GM18519 (cell line): ENCODE measurements around the gene E2F3.
"Not testable (repeated sequence)": the region's sequence is repeated elsewhere in the genome, so short reads cannot be mapped to it uniquely, and the experiment has no call there.

ENCODE experiments used
- ATAC-seq: cut with Tn5 transposase; IDR thresholded peaks from one replicate; pipeline ENCODE4 v1.9.1; 2021; ENCODE audit warnings: mild to moderate bottlenecking, moderate library complexity; ENCODE audit not compliant: unreplicated experiment, low FRiP score

Gene E2F3

DNA sequence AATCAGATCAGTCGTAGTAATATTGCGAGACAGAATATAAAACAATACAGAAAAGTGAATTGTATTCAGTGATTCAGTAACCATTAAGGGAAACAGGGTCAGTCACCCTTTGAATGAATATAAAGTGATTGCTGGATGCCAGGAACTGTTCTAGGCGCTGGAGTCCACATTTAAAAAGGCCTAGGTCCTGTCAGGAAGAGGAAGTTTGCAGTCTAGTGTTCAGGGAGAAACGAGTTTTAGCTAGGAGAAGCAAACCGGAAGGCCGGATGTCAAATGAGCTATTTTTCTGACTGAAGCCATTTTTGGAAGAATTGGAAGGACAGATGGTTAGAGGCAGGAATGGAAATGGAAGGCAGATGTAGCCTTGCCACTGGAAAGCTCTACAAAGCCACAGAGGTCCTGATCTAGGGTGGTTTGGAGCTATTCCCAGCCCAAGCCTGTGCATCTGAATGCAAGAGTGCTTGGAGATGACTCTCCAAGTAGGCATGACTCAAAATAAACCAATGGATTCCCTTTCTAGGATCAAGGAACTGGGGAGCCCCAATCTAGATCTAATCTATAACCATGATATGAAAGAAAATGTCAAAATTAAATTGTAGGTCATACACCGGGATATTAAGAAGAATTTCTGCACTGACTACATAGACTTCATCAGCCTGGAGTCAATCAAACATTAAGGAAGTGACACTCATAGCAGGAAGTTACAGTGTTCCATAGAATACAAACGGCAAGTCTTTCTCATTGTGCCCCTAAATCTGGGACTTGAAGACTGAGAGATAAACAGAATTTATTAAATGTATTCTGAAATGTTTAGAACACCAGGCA lies 95.7 kb downstream of the E2F3 start:
- ATAC-seq, result no peak

DNA sequence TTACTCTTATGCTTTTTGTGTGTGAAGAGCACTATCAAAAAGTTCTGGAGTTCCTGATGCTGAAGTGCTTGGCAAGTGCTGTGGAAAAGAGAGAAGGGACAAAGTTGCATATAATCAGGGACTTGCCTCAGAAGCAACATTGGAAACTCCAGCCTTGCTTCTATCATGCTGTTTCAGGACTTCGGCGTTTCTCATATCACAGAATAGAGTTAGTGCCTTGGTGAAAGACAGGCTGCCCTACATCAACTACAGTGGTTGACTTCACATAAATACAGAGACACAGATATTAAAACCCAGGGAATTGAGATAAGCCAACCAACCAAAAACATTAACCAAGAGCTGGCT lies 96.3 kb downstream of the E2F3 start:
- ATAC-seq, result no peak

DNA sequence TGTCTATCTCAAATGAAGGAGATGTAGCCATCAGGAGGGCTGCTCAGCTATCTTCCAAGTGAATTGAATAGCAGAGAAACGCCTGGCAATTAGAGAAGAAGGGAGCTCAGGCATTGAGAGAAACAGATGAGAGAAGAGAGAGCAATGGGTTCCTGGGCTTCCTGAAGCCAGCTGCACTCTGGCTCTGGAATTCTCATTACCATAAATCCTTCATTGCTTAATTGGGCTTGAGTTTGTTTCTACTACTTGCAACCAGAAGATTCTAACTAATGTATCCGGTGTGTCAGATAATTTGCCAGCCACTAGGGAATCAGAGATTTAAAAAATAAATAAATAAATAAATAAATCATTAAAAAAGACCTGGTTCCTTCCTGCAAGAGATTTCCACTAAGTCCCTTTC lies 107.5 kb downstream of the E2F3 start:
- no peak for ATAC-seq

DNA sequence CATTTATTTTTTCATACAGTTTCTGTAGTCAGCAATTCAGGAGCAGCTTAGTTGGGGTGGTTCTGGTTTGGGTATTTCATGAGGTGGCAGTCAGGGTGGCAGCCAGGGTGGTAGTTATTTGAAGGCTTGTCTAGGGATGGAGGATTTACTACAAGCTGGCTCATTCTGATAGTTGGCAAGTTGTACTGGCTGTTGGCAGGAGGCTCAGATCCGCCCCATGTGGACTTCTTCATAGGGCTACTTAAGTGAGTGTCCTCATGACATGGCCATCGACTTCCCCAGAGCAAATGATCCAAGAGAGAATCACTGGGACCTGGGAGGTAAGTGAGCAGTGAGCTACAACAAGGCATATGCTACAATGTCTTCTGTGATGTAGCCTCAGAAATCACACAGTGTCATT lies 110.2 kb downstream of the E2F3 start:
- no peak for ATAC-seq

DNA sequence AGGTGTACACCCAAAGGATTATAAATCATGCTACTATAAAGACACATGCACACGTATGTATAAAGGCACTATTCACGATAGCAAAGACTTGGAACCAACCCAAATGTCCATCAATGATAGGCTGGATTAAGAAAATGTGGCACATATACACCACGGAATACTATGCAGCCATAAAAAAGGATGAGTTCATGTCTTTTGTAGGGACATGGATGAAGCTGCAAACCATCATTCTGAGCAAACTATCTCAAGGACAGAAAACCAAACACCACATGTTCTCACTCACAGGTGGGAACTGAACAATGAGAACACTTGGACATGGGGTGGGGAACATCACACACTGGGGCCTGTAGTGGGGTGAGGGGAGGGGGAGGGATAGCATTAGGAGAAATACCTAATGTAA lies 123.5 kb downstream of the E2F3 start:
- ATAC-seq, result not testable (repeated sequence)

DNA sequence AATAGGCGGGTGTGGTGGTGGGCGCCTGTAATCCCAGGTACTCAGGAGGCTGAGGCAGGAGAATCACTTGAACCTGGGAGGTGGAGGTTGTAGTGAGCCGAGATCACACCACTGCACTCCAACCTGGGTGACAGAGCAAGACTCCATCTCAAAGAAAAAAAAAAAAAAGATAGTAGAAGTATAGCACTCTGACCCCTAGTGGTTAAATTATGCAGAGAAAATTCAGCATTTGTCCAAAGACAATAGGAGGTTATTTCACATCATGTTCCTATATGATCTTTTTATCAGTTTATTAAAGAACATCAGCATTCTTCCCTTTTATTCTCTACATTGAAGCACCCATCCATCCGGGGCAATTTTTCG lies 127.4 kb downstream of the E2F3 start:
- ATAC-seq, result not testable (repeated sequence)

DNA sequence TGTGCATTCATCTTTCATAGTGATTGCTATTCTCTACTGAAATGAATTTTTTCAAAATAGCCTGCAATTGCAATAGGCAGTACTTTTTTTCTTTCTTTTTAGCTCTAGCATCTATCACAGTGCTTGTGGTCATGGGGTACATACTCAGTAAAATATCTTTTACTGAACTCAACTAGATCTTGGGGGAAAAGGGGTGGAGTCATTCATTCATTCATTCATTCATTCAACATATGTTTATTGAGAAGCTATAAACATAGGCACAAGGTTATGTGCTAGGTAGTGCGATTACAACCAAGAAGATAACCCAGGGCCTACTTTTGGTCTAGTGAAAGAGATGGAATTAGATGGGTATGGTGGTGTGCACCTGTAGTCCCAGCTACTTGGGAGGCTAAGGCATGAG lies 131.2 kb downstream of the E2F3 start:
- no peak for ATAC-seq

DNA sequence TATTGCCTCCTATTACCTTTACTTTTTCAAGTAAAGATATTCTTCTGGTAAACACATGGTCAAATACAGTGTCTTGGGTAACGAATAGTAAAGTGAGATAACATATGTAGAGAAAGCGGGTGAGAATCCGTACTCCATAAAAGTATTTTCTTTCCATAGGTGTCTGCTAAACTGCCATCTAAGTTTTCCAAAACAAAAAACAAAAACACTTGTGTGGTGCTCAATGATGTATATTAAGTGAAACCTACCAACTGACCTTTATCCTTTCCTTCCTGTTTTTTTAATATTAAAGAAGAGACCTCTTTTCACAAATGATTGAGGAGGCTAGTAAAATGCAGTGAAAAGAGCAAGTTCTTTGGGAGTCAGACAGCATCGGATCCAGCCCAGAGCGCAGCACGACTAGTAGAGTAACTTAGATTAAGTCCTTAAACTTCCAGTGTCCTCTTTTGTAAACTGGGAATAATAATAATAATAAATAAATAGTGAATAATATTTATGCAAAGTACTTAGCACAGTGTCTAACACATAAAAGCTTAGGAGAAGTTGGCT lies 132.1 kb downstream of the E2F3 start:
- ATAC-seq, result peak; percentile 11

DNA sequence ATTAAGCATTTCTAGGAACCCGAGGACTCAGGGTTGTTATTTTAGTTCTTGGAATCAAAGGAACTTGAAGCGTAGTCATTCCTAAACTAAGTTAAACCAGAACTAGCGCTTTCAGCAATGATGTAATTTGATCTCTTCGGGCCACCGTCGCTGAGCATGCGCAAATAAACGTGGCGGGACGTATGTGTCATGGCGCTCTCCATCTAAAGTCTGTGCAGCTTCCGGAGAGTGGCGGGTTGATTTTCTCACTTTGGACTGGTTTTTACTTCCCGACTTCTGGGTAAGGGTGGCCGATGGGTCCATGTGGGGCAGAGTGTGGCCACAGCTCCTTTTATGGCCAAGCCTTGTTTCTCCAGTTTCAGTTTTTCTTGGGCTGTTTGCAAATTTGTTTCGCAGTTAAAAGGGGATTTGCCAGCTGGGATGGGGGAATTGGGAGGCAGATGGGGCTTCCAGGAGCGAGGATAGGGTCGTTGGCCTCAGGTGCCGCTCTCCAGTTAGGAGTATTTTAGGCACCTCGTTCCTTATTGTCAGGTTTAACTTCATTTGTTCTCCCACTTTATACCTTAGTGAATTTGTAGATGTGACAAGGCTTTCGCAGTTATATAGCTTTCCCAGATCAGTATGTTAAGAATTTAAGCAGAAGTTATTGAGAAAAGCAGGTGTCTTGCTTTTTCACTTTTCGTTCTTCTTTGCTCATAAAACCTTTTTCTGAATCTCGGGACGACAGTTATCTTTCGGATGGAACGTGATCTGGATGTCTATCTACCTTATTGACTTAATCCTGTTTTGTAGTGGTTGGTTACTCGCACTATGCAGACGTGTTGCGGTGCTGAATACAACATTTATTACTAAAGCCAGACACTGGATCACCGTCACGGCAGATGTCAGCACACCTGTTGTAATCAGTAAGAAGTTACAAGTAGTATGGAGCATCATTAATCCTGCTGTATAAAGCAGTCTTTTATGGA lies 132.9 kb downstream of the E2F3 start, which contains the start of gene CDKAL1:
Gene CDKAL1, plus strand, starts transcription at position 163 of the 968 bp plus-strand sequence. CDS start 11,894 bp downstream, outside the sequence.
- peak; percentile 76 for ATAC-seq

DNA sequence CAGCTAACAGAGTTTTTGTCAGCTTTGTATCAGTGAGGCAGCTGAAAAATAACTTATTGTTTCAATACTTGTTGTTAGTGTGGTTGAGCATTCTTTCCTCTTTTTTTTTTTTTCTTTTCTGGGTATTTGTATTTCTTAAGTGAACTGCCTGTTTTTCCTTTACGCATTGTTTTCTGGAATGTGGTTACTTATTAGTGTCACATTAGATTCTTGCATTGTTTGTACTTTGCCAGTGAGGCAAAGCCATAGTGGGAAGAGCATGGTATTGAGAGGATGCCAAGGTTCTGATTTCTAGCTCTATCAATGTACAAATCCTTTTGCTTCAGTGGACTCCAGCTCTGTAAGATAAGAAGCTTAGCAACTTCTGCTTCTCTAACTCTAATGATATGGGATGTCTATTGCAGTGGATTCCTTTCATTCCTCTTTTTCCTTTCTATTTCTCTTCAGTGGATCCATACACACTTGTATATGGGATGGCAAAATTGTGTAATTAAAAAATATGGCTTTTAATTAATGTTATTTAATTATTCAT lies 136.5 kb downstream of the E2F3 start:
- no peak for ATAC-seq

DNA sequence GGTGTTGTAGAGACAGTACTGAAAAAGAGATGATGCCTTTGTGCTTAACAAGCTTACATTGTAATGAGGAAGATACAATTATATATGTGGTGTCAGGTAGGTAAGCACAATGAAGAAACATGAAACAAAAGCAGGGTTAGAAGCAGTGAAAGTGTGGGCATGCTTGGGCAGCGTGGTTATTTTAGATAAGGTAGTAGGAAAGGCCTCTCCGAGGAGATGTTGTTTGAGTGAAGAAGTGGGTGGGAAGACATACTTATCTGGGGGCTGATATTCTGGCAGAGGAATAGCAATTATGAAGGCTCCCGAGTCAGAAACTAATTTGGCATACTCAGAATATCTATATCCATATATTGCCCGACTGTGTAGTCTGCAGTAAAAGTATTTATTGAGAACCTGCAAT lies 137.2 kb downstream of the E2F3 start:
- no peak for ATAC-seq

DNA sequence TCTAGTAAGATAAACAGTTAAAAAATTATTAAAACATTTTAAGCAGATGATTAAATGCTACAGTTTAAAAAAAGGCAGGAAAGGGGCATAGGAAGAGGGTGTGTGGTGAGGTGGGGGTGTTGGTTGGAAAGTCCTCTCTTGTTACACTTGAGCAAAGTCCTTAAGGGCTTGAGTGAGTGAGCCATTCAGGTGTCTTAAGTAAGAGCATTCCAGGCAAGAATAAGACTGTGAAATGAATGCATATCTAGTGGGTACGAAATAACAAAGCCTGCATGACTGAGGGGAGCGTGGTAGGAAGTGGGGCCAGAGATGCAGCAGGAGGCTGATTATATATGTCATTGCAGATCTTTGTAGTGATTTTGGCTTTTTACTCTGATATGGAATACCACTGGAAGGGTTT lies 137.7 kb downstream of the E2F3 start:
- ATAC-seq, result no peak

DNA sequence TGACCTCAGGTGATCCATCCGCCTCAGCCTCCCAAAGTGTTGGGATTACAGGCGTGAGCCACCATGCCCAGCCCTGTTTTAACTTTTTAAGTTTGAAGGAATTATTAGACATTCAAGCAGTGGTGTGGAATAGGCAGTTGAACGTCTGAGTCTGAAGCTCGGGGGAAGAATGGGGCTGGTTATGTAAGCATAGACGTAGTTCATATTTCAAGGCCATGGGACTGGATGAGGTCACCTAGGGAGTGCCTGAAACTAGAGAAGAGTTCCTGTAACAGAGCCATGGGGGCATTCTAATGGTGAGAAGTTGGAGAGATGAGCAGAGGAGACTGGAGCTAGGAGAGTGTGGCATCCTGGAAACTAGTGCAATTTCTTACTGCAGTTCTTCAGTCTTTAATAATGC lies 139.0 kb downstream of the E2F3 start:
- no peak for ATAC-seq

DNA sequence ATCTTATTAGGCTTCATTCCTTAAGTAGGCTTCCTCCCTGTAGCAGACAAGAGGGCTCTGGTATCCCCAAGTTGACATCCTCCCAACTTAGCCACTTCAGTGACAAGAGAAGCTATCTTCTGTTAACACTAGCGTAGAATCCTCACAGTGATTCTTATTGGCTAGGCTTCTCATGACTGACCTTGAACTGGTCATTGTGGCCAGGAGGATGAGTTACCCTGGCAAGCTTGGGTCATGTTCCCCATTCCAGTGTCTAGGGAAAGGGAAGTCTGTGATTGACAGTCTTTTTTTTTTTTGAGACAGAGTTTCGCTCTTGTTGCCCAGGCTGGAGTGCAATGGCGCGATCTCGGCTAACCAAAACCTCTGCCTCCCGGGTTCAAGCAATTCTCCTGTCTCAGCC lies 139.7 kb downstream of the E2F3 start:
- ATAC-seq, result no peak

DNA sequence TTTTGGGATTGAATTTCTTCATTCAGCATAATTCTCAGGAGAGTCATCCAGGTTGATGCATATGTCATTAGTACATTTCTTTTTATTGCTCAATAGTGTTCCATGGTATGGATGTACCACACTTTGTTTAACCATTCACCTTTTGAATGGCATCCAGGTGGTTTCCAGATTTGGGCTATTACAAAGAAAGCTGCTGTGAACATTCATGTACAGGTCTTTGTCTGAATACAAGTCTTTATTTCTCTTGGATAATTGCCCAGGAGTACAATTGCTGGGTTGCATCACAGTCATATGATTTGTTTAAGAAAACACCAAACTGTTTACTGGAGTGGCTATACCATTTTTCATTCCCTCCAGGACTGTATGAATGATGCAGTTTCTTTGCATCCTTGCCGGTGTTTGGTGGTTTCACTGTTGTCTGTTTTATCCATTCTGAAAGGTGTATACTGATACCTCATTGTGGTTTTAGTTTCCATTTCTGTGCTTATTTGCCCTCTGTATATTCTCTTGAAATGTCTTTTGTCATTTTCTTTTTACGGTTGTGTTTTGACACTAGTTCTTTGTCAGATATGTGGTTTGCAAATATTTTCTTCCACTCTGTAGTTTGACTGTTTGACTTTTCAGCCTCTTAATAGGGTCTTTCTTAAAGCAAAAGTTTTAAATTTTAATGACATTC lies 141.4 kb downstream of the E2F3 start:
- ATAC-seq, result peak; percentile 99
